Neural cell (in vitro differentiated cells): ENCODE results near the gene DNAJB2.

Experiments used
- CTCF ChIP-seq: fragments of 450-650 bp; IDR thresholded peaks from 2 replicates; pipeline ENCODE4 v1.5.1; 2014; ENCODE audit warnings: antibody characterized with exemption, mild to moderate bottlenecking, moderate library complexity; ENCODE audit not compliant: poor library complexity, severe bottlenecking
- EZH2 ChIP-seq: fragments of 200-600, 300-800 bp; shearing (Covaris generic), sonication (generic); IDR thresholded peaks from 2 replicates; pipeline ENCODE4 v1.6.1; 2014; ENCODE audit warnings: antibody characterized with exemption, low read length, borderline replicate concordance, mild to moderate bottlenecking; ENCODE audit not compliant: insufficient read depth, poor library complexity, severe bottlenecking
- POLR2AphosphoS5 ChIP-seq: IDR thresholded peaks from 2 replicates; pipeline ENCODE4 v1.6.1; 2012
- TAF1 ChIP-seq: IDR thresholded peaks from 2 replicates; pipeline ENCODE4 v1.6.1; 2012; ENCODE audit warnings: low read depth

- TF ChIP-seq CTCF (peak; percentile 30), EZH2 (no peak), POLR2AphosphoS5 (no peak), TAF1 (no peak)
These were observed 4.7 kb upstream of the DNAJB2 start for GRCh38 chr2:219274361-219274921.
